H9 (cell line): ENCODE data around the gene MYLK. TPM values are rescaled to one million over a fixed set of nuclear protein-coding genes. Genes with fewer than 3 reads are reported as not detected.

Experiments used
- DNase-seq: peaks from one replicate; pipeline ENCODE4 v3.0.0-alpha.2; 2017
- H2AFZ ChIP-seq: one replicate; pipeline ENCODE4 v1.6.1; 2013; ENCODE audit warnings: mild to moderate bottlenecking, low read length, control low read depth, moderate library complexity
- H2AK5ac ChIP-seq: 2 replicates; pipeline ENCODE4 v1.6.1; 2013; ENCODE audit warnings: low read length, control low read depth, mixed read lengths; ENCODE audit not compliant: insufficient read length
- H2BK120ac ChIP-seq: one replicate; pipeline ENCODE4 v1.6.1; 2013; ENCODE audit warnings: low read depth, mild to moderate bottlenecking, low read length, control low read depth, inconsistent platforms; ENCODE audit not compliant: poor library complexity, severe bottlenecking
- H2BK12ac ChIP-seq: 2 replicates; pipeline ENCODE4 v1.6.1; 2013; ENCODE audit warnings: low read length, control low read depth, mixed read lengths, low read depth; ENCODE audit not compliant: insufficient read length
- H2BK15ac ChIP-seq: 2 replicates; pipeline ENCODE4 v1.6.1; 2013; ENCODE audit warnings: low read depth, low read length, control low read depth
- H2BK20ac ChIP-seq: one replicate; pipeline ENCODE4 v1.6.1; 2013; ENCODE audit warnings: low read depth, mild to moderate bottlenecking, low read length, control low read depth, inconsistent platforms; ENCODE audit not compliant: poor library complexity, severe bottlenecking
- H2BK5ac ChIP-seq: 2 replicates; pipeline ENCODE4 v1.6.1; 2013; ENCODE audit warnings: low read length, control low read depth, mixed read lengths; ENCODE audit not compliant: insufficient read length
- H3K14ac ChIP-seq: 2 replicates; pipeline ENCODE4 v1.6.1; 2013; ENCODE audit warnings: low read length, control low read depth; ENCODE audit not compliant: insufficient read depth
- H3K18ac ChIP-seq: 2 replicates; pipeline ENCODE4 v1.6.1; 2013; ENCODE audit warnings: low read depth, mild to moderate bottlenecking, mixed read lengths, low read length, control low read depth; ENCODE audit not compliant: insufficient read length
- H3K23ac ChIP-seq: 2 replicates; pipeline ENCODE4 v1.6.1; 2013; ENCODE audit warnings: low read length, control low read depth, mixed read lengths, low read depth; ENCODE audit not compliant: insufficient read length
- H3K23me2 ChIP-seq: 2 replicates; pipeline ENCODE4 v1.6.1; 2013; ENCODE audit warnings: low read depth, mild to moderate bottlenecking, mixed read lengths, low read length, control low read depth; ENCODE audit not compliant: insufficient read length, poor library complexity, severe bottlenecking
- H3K27ac ChIP-seq: 2 replicates; pipeline ENCODE4 v1.5.1; 2013; ENCODE audit warnings: low read length, control low read depth, mixed read lengths, low read depth; ENCODE audit not compliant: insufficient read length
- H3K27me3 ChIP-seq: 2 replicates; pipeline ENCODE4 v1.6.1; 2013; ENCODE audit warnings: low read length, control low read depth, inconsistent platforms; ENCODE audit not compliant: insufficient read depth
- H3K4ac ChIP-seq: 2 replicates; pipeline ENCODE4 v1.6.1; 2013; ENCODE audit warnings: low read depth, mild to moderate bottlenecking, control low read depth, inconsistent platforms, low read length, moderate library complexity
- H3K4me1 ChIP-seq: 2 replicates; pipeline ENCODE4 v1.6.1; 2013; ENCODE audit warnings: low read length, control low read depth, inconsistent platforms; ENCODE audit not compliant: insufficient read depth
- H3K4me2 ChIP-seq: 2 replicates; pipeline ENCODE4 v1.6.1; 2013; ENCODE audit warnings: low read length, control low read depth, mixed read lengths; ENCODE audit not compliant: insufficient read length, insufficient read depth
- H3K56ac ChIP-seq: 2 replicates; pipeline ENCODE4 v1.6.1; 2013; ENCODE audit warnings: low read depth, mild to moderate bottlenecking, mixed read lengths, low read length, control low read depth; ENCODE audit not compliant: insufficient read length
- H3K79me1 ChIP-seq: 2 replicates; pipeline ENCODE4 v1.6.1; 2013; ENCODE audit warnings: low read depth, mild to moderate bottlenecking, moderate library complexity, low read length, control low read depth, inconsistent platforms; ENCODE audit not compliant: insufficient read depth, poor library complexity, severe bottlenecking
- H3K79me2 ChIP-seq: 2 replicates; pipeline ENCODE4 v1.6.1; 2013; ENCODE audit warnings: low read length, control low read depth, inconsistent platforms; ENCODE audit not compliant: insufficient read depth
- H3K9ac ChIP-seq: 2 replicates; pipeline ENCODE4 v1.6.1; 2013; ENCODE audit warnings: low read length, control low read depth, mixed read lengths; ENCODE audit not compliant: insufficient read length; ENCODE audit errors: extremely low read depth
- H3K9me3 ChIP-seq: one replicate; pipeline ENCODE4 v1.6.1; 2013; ENCODE audit warnings: low read depth, low read length, inconsistent platforms; ENCODE audit not compliant: control insufficient read depth
- H3T11ph ChIP-seq: one replicate; pipeline ENCODE4 v1.6.1; 2013; ENCODE audit warnings: mild to moderate bottlenecking, low read length, control low read depth, inconsistent platforms
- H4K20me1 ChIP-seq: one replicate; pipeline ENCODE4 v1.6.1; 2013; ENCODE audit not compliant: control insufficient read depth, insufficient read length, insufficient read depth
- H4K5ac ChIP-seq: 2 replicates; pipeline ENCODE4 v1.6.1; 2013; ENCODE audit warnings: low read depth, mild to moderate bottlenecking, mixed read lengths, low read length, control low read depth; ENCODE audit not compliant: insufficient read length
- H4K8ac ChIP-seq: replicated peaks from 2 replicates; pipeline ENCODE4 v1.6.1; 2013; ENCODE audit warnings: low read length, control low read depth, mixed read lengths, low read depth; ENCODE audit not compliant: insufficient read length
- H4K91ac ChIP-seq: 2 replicates; pipeline ENCODE4 v1.6.1; 2013; ENCODE audit warnings: low read depth, mild to moderate bottlenecking, moderate library complexity, mixed read lengths, low read length, control low read depth; ENCODE audit not compliant: insufficient read length
- H3K27ac Mint-ChIP-seq, 3 experiments: 2 replicates in 2 of 3; 3 replicates in 1 of 3; pipeline ENCODE4 v1.8.0; 2020 to 2021; ENCODE audit warnings: mixed read lengths in 3 of 3, mild to moderate bottlenecking in 1 of 3, moderate library complexity in 1 of 3
- H3K27me3 Mint-ChIP-seq: 2 replicates; pipeline ENCODE4 v1.8.0; 2021; ENCODE audit warnings: low read depth, mild to moderate bottlenecking, moderate library complexity, mixed read lengths
- H3K36me3 Mint-ChIP-seq, 3 experiments: 2 replicates in 2 of 3; 3 replicates in 1 of 3; pipeline ENCODE4 v1.8.0; 2020 to 2021; ENCODE audit warnings: low read depth in 3 of 3, mixed read lengths in 3 of 3; ENCODE audit not compliant: insufficient read depth in 1 of 3
- H3K4me1 Mint-ChIP-seq, 2 experiments: 2 replicates each; pipeline ENCODE4 v1.8.0; 2020; ENCODE audit warnings: mixed read lengths in 2 of 2
- H3K4me3 Mint-ChIP-seq, 2 experiments: 2 replicates in 1 of 2; 3 replicates in 1 of 2; pipeline ENCODE4 v1.8.0; 2020 to 2021; ENCODE audit warnings: mild to moderate bottlenecking in 2 of 2, mixed read lengths in 2 of 2, moderate library complexity in 1 of 2
- H3K9me3 Mint-ChIP-seq, 2 experiments: 2 replicates in 1 of 2; 3 replicates in 1 of 2; pipeline ENCODE4 v1.8.0; 2020; ENCODE audit warnings: mild to moderate bottlenecking in 2 of 2, mixed read lengths in 2 of 2, moderate library complexity in 1 of 2
- CTCF ChIP-seq: fragments of 200-600 bp; sonication (generic); conservative IDR thresholded peaks from 3 replicates; pipeline ENCODE4 v1.8.0; 2021; ENCODE audit warnings: antibody characterized with exemption, mild to moderate bottlenecking
- WGBS: extraction: QIAGEN DNeasy Blood & Tissue Kit; methylation state at CpG from one replicate; pipeline ENCODE4 v1.1.7; 2013; ENCODE audit warnings: missing lambda C conversion rate, low lambda C conversion rate, mixed read lengths; ENCODE audit not compliant: insufficient read length; ENCODE audit errors: extremely low coverage; 5-methylcytosine and 5-hydroxymethylcytosine counted together
- total RNA-seq: library from RNA; stranded (reverse); gene quantifications from 2 replicates; pipeline ENCODE4 v1.2.1, GENCODE V29; 2021

The MYLK gene
- total RNA-seq, 1 experiment from 2014 or later: 10.1 TPM

GRCh38 chr3:123758081-123758564 lies 126.0 kb downstream of the MYLK start:
- Histone ChIP-seq H3K23ac (no peak overlapping the region), H4K91ac (no peak overlapping the region), H3K23me2 (no peaks in the 10 kb centered on the region), H3K9ac (no peak overlapping the region), H2AFZ (no peak overlapping the region), H3K4ac (no peak overlapping the region), H2AK5ac (no peak overlapping the region), H3K4me2 (no peak overlapping the region), H2BK15ac (no peak overlapping the region), H2BK12ac (no peak overlapping the region), H4K8ac (no peak overlapping the region), H2BK20ac (no peak overlapping the region), H3K27me3 (no peaks in the 10 kb centered on the region), H3K4me1 (no peaks in the 10 kb centered on the region), H3K14ac (no peak overlapping the region), H3K56ac (no peak overlapping the region), H3K9me3 (no peaks in the 10 kb centered on the region), H3K79me2 (no peaks in the 10 kb centered on the region), H3K79me1 (no peaks in the 10 kb centered on the region), H2BK5ac (no peak overlapping the region), H2BK120ac (no peak overlapping the region), H3K18ac (no peak overlapping the region), H4K5ac (no peak overlapping the region), H3T11ph (no peak overlapping the region), H4K20me1 (no peaks in the 10 kb centered on the region), H3K27ac (no peak overlapping the region)
- no CpG with 5 or more reads among the region's 2 CpGs for WGBS
- H3K27me3 Mint-ChIP-seq: no peaks in the 10 kb centered on the region
- no peak for DNase-seq
- no peak overlapping the region for H3K4me3 Mint-ChIP-seq
- H3K4me1 Mint-ChIP-seq: peaks cover 0 to 5% of the 10 kb centered on the region in 2 experiments; a peak in 1 of 4 replicates
- H3K27ac Mint-ChIP-seq: no peak overlapping the region
- no peaks in the 10 kb centered on the region for H3K9me3 Mint-ChIP-seq
- H3K36me3 Mint-ChIP-seq: no peaks in the 10 kb centered on the region
- TF ChIP-seq CTCF: no peak
